ENCODE results near the gene TSPEAR. TPM values are rescaled to one million over a fixed set of nuclear protein-coding genes. Genes with fewer than 3 reads are reported as not detected.
"Not testable (repeated sequence)": the region's sequence is repeated elsewhere in the genome, so short reads cannot be mapped to it uniquely, and the experiment has no call there.

TSPEAR gene
- total RNA-seq, 1 experiment from 2014 or later = not detected

- no peak for DNase-seq (ENCODE audit: low spot score)
Observed at GRCh38 chr21:44508711-44509445, 202.5 kb downstream of the TSPEAR start.

- DNase-seq (ENCODE audit: low spot score) = no peak
Observed at GRCh38 chr21:44508426-44508710, 203.0 kb downstream of the TSPEAR start.

GRCh38 chr21:44507673-44508425, 203.5 kb downstream of the TSPEAR start:
- no peak for DNase-seq (ENCODE audit: low spot score)

- DNase-seq (ENCODE audit: low spot score) = no peak
Observed at GRCh38 chr21:44506279-44507255, 204.8 kb downstream of the TSPEAR start.

GRCh38 chr21:44505673-44506278, 205.6 kb downstream of the TSPEAR start:
- no peak for DNase-seq (ENCODE audit: low spot score)

GRCh38 chr21:44503901-44504399, 207.4 kb downstream of the TSPEAR start:
- DNase-seq (ENCODE audit: low spot score) = no peak

GRCh38 chr21:44503006-44503889, 208.1 kb downstream of the TSPEAR start:
- not testable (repeated sequence) for DNase-seq (ENCODE audit: low spot score)

GRCh38 chr21:44502171-44502958, 209.0 kb downstream of the TSPEAR start:
- DNase-seq (ENCODE audit: low spot score) = no peak

GRCh38 chr21:44500111-44500510, 211.3 kb downstream of the TSPEAR start:
- no peak for DNase-seq (ENCODE audit: low spot score)

- DNase-seq (ENCODE audit: low spot score) = no peak
Observed at GRCh38 chr21:44499631-44500030, 211.7 kb downstream of the TSPEAR start.

GRCh38 chr21:44499211-44499560, 212.2 kb downstream of the TSPEAR start:
- no peak for DNase-seq (ENCODE audit: low spot score)

- no peak for DNase-seq (ENCODE audit: low spot score)
Observed at GRCh38 chr21:44498280-44499210, 212.8 kb downstream of the TSPEAR start.

- no peak for DNase-seq (ENCODE audit: low spot score)
Observed at GRCh38 chr21:44497703-44498126, 213.7 kb downstream of the TSPEAR start.

- no peak for DNase-seq (ENCODE audit: low spot score)
Observed at GRCh38 chr21:44496564-44497550, 214.5 kb downstream of the TSPEAR start.

GRCh38 chr21:44495611-44496563, 215.5 kb downstream of the TSPEAR start:
- no peak for DNase-seq (ENCODE audit: low spot score)

- DNase-seq (ENCODE audit: low spot score) = no peak
Observed at GRCh38 chr21:44494956-44495355, 216.4 kb downstream of the TSPEAR start.

Measured in HT-29 (cell line).